GM21528 (cell line): ENCODE results near the gene ZDHHC11.
"Not testable (repeated sequence)": the region's sequence is repeated elsewhere in the genome, so short reads cannot be mapped to it uniquely, and the experiment has no call there.

Experiments used
- ATAC-seq: cut with Tn5 transposase; IDR thresholded peaks from one replicate; pipeline ENCODE4 v1.9.1; 2021; ENCODE audit warnings: mild to moderate bottlenecking, moderate library complexity; ENCODE audit not compliant: unreplicated experiment, low FRiP score

Gene ZDHHC11

DNA sequence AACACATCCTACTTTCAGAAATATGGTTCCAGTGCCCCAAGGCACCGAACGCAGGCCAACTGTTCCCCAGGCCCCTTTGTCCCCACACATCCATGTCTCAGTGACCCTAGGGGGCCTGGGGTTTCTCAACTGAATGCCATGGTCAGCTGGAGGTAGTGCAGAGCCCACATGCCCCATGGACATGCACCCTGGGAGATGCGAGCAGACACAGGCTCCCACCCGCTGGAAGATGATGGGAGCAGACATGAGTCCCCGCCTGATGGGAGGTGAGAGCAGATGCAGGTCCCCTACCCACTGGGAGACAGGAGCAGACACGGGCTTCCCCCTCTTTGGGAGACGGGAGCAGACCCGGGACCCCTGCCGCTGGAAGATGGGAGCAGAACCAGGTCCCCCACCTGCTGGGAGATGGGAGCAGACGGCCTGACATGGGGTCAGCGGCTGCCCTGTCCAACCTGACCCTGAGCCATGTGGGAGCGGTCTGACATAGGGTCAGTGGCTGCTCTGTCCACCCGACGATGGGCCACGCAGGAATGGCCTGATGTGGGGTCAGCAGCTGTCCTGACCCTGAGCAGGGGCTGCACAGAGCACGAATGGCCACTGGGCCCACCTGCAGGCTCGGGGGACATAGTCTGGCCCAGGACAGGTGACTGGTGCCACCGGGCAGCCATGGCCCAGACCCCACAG, 84.7 kb downstream of the ZDHHC11 start:
- ATAC-seq = no peak

DNA sequence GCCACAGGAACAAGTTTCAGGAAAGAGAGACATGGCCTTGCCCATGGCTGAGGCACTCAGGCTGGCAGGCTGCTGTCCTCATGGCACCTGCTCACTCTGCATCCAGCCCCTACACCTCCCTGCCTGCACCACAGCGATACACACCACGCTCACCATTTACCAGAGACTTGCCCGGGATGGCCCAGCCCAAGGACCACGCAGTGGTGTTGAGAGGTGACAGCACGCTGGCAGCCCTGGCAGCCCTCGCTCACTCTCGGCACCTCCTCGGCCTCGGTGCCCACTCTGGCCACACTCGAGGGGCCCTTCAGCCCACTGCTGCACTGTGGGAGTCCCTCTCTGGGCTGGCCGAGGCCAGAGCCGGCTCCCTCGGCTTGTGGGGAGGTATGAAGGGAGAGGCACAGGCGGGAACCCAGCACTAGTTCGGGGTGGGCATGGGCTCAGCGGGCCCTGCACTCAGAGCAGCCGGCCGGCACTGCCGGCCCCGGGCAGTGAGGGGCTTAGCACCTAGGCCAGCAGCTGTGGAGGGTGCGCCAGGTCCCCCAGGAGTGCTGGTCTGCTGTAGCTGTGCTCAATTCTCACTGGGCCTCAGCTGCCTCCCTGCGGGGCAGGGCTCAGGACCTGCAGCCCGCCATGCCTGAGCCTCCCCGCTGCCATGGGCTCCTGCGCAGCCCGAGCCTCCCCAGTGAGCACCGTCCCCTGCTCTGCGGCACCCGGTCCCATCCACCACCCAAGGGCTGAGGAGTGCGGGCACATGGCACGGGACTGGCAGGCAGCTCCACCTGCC, 86.6 kb downstream of the ZDHHC11 start:
- ATAC-seq = no peak

DNA sequence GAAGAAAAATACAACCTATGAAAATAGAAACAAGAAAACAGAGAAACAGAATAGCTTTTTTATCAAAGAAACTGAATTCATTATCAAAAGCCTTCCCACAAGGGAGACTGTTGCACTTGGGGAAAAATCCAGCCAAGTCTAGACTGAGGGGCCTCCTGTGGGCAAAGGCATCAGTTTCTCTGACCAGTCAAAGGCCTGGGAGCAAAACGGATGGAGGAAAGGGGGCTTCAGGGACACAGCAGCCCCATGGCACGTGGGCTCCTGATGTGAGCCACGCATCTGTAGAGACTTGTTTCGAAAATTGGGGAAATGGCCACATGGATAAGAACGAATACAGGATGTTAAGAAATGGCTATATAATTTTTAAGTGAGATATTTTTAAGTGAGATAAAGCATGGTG, 87.4 kb downstream of the ZDHHC11 start:
- no peak for ATAC-seq

DNA sequence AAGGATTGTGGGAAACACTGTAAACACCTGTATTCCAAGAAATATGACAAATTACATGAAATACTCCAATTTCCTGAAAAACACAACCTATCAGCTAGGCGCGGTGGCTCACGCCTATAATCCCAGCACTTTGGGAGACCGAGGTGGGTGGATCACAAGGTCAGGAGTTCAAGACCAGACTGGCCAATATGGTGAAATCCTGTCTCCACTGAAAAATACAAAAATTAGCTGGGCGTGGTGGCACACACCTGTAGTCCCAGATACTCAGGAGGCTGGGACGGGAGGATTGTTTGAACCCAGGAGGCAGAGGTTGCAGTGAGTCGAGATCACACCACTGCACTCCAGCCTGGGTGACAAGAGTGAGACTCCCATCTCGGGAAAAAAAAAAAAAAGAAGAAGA, 87.8 kb downstream of the ZDHHC11 start:
- ATAC-seq = not testable (repeated sequence)

DNA sequence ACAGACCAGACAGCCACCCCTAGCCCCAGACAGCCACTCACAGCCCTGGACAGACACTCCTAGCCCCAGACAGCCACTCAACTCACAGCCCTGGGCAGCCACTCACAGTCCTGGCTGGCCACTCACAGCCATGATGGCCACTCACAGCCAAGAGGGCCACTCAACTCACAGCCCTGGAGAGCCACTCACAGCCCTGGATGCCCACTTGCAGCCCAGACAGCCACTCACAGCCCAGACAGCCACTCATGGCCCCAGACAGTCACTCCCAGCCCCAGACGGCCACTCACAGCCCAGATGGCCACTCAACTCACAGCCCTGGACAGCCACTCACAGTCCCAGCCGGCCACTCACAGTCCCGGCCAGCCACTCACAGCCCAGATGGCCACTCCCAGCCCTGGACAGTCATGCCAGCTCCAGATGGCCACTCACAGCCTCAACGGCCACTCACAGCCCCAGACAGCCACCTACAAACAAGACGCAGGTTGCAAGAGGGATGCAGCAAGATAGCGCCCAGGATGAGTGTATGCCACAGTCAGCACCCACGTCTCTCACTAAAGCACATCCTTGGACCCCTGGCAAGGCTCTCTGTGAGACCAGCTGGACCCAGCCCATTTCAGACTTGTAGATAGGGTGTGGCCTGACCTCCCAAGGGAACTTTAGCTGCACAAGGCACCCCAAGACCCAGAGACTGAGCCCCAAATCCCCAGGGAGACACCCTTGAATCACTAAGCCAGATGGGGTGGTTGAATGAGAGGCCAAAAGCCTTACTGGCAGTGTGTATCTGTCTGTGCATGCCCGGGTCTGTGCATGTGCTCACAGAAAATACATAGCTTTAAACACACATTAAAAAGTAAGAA, 88.7 kb downstream of the ZDHHC11 start:
- no peak for ATAC-seq

GRCh38 chr5:761059-761771, 89.6 kb downstream of the ZDHHC11 start:
- ATAC-seq = no peak

DNA sequence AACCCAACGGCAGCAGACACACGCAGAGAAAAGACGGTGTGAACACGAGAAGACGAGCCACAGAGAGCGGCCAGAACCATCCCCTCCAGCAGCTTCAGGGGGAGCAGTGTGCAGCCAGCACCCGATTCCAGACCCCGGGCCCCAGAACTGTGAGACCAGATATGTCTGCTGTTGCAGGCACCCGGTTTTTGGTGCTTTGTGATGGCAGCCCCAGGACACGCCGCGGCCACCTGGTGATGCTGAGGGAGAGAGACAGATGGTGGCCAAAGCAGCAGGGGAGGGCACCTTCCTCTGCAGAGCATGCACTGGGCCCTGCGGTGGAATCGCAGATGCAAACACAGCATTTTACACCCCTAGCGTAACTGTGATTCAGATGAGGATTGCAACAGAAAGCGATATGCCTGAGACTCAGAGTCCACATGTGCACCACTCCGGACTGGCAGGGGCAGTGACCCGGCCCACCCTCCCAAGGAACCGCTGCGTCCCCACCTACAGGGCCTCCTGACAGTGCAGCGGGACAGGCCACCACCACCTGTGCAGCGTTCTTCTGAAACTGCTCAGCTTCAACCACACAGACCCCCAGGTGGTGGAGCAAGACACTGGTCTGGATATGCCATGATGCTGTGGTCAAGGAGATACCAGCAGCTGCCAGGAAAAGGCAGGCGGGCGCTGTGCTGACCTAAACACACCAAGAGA, 90.3 kb downstream of the ZDHHC11 start:
- ATAC-seq = no peak

GRCh38 chr5:759781-760362, 90.9 kb downstream of the ZDHHC11 start:
- no peak for ATAC-seq

DNA sequence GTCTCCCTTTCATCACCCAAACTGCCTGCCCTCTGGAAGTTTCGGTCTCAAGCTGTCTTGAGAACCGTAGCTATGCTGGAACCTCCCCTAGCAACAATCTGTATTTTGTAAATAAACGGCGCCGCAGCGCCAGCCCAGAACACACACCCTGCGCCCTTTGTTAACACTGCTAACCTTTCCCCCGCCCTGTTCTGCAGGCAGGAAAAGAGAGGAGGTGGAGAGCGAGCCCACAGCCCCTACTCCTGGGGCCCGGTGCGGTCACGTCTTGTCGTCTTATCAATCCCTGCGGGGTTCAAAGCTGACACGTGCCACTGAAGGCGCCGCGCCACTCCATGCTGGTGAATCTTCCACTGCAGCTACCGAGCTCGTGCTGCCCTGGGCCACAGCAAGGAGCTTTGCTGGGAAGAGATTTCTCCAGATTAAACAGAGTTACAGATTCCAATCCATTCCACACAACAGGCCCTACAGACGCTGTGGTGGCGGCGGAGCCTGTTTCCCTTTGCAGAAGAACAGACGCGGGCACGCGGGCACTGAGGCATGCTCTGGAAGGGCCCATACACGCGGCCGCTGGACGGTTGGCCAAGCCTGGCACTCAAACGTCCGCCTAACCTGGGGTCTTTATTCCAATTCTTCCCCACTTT, 91.6 kb downstream of the ZDHHC11 start:
- no peak for ATAC-seq

DNA sequence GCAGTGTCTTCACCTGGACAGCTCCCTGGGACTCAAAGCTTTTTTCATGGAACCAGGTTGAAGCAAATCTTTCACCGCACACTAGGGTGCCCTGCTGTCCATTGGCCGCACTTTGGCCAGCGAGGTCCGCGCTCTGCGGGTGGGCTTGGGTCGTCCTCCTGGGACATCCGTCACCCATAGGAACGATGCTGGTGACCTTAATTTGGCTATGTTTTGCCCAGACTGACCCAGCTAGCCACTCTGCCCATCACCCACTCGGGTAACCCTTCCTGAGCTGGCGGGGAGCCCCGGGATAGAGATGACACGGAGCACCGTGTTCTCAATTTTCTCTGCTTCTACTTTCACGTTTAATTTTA, 92.1 kb downstream of the ZDHHC11 start:
- ATAC-seq = no peak

DNA sequence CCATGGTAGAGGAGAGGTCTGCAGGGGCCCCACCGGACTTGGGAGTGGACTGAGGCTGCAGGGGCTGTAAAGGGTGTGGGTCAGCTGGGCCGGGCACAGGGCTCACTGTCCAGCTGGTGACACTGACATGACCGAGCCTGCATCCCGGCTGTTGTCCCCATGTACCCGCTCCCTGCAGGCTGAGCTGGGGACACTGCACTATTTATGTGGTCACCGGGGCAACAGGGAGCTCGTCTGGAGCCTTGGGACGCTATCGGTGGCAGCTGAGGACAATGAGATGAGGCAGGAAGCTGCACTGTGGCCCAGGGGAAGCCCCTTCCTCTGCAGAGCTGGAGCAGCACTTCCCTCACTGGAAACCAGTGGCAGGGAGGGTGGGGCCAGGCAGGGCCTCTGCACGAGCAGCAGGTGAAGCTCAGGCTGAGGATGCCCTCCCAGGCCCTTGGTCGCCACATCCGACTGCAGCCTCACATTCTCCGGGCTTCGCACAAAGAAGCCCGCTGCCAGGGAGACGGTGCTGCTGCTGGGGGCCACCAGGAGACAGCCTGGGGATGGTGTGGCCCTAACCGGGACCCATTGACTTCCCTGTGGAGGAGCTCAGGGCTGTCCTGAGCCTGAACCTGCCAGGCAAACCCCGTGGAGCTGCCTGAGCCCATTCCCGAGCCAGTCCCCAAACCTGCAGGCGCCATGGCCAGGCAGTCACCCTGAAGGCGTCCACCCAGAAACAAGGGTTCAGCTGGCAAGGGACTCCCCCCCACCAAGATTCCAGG, 92.7 kb downstream of the ZDHHC11 start:
- ATAC-seq = no peak

DNA sequence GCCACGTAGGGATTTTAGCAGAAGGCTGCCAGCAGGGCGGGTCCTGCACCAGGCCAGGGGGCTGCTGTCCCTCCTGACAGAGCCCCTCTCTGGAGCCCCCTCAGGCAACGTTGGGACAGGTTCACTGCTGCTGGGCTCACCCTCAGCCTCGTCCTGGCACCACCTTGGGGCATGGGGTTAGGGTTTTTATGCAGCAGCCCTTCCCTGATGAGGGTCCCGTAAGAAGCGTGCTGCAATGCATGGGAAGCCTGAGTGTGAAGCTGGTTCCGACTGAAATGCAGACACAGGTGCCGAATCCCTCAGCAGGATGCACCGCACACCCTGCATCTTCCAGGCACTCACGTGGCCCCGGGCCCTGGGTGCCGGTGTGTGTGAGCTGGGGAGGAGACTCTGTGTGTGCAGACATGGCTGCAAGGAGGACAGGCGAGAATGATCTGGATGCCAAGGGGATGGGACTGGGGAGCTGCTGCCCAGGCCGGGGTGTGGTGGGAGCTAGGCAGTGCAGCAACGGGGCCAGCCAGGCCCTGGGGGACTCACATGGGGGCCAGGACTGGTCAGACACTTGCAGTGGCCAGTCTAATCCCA, 93.3 kb downstream of the ZDHHC11 start:
- no peak for ATAC-seq

DNA sequence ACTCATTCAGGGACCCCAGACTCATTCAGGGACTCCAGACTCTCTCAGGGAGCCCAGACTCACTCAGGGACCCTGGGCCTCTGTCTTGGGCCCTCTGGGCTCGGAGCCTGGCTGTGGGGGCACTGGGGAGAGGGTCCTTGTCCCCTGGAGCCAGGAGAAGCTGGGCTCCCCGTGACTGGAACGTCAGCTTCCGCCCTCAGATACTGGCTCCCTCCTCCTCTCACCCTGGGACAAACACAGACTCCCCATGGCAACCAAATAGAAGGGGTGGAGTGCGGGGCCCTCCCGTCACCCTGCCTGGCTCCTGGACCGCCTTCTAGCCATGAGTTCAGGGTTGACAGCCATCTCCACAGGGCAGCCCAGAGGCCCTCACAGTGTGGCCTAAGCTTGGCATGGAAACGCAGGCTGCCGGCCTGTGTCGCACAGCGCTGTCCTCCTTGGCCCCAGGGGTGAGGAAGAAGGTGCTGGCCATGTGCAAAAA, 93.9 kb downstream of the ZDHHC11 start:
- no peak for ATAC-seq

- ATAC-seq = no peak
These were observed 94.6 kb downstream of the ZDHHC11 start for GRCh38 chr5:756171-756570.

GRCh38 chr5:754143-754632, 96.6 kb downstream of the ZDHHC11 start:
- ATAC-seq = not testable (repeated sequence)

DNA sequence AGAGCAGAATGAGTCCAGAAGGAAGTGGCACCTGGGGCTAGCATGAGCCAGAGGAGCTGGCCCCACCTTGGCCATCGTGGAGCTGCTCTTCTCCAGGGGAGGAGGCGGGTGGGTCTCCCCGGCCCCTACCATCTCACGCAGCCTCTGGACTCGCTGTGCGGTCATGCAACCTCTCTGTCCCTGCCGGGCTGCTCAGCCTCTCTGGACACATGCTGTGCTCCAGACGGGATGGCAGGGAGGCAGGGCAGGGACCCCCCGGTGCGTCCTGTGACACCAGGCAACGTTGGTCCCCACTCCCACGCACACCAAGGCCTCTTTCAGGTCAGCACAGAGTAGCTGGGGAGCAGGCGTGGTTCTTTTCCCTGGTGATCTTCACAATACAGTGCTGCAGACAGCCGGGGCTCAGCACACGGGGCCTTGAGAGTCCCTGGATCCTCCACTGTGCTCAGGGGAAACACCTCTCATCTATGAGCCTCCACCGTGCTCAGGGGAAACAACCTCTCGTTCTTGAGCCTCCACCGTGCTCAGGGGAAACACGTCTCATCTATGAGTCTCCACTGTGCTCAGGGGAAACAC, 97.1 kb downstream of the ZDHHC11 start:
- ATAC-seq = not testable (repeated sequence)

DNA sequence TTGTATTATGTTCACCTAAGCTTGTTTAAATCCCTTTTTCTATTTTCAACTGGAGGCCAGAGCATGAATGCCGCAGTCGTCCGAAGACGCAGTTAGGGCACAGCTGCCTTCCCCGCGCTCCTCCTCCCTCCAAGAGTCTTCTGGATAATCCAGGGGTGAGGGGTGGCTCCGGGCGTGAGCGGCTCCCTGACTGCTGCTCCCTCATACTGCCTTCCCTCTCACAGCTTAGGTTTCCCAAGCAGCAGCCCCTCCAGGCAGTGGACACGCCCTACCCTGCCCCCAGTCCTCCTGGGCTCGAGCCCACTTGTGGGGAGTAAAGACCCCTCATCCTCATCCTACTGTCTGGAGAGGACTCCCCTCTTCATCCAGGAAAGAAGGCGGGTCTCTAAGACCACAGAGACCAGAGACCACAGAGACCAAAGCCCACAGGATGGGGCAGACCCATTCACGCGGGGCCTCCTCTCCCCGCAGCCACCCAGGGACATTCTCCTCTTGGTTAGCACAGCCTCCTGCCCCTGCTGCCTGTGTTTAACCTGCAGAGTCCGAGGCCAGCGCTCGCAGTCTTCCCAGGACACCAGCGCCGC, 98.2 kb downstream of the ZDHHC11 start:
- ATAC-seq = not testable (repeated sequence)
